AG09319 (cell line): Measurements from ENCODE around the gene UMOD.
"Not testable (repeated sequence)": the region's sequence is repeated elsewhere in the genome, so short reads cannot be mapped to it uniquely, and the experiment has no call there.

Experiments used
- DNase-seq: peaks from one replicate; pipeline ENCODE4 v3.0.0-alpha.2; 2010; ENCODE audit warnings: low read depth; ENCODE audit errors: extremely low read depth
- CTCF ChIP-seq: IDR thresholded peaks from 2 replicates; pipeline ENCODE4 v1.5.1; 2011; ENCODE audit warnings: low read depth, mild to moderate bottlenecking, inconsistent platforms, low read length, moderate library complexity

Gene UMOD

GRCh38 chr16:20329392-20330138, 22.9 kb downstream of the UMOD start:
- no peak for DNase-seq
- no peak for TF ChIP-seq CTCF

GRCh38 chr16:20327444-20328041, 25.0 kb downstream of the UMOD start, which contains the start of gene GP2:
TSS of gene GP2 (minus strand) at chr16:20327513. CDS start at chr16:20326431, 1,082 bp downstream.
- TF ChIP-seq CTCF: no peak
- no peak for DNase-seq

DNA sequence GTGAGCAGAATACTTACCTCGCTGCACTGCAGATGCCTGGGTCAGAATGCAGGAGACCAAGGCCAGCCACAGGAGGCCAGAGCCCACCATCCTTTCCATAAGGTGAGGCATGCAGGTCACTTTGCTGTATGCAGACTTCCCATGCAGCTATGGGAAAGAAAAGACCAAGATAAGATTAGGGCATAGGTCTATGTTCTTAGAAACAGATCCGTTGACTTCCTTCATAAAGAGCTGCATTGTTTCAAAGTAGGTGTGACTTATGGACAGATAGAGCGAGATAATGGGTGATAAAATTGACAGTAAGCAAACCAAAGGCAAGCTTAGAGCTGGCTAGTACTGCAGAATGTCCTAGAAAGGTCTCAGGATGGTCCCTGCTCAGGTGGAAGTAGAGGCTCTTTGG, 26.2 kb downstream of the UMOD start:
- no peak for TF ChIP-seq CTCF
- no peak for DNase-seq

GRCh38 chr16:20325005-20325404, 27.5 kb downstream of the UMOD start:
- DNase-seq: no peak
- no peak for TF ChIP-seq CTCF

- no peak for DNase-seq
- TF ChIP-seq CTCF: no peak
Observed at GRCh38 chr16:20323591-20324117, 28.9 kb downstream of the UMOD start.

DNA sequence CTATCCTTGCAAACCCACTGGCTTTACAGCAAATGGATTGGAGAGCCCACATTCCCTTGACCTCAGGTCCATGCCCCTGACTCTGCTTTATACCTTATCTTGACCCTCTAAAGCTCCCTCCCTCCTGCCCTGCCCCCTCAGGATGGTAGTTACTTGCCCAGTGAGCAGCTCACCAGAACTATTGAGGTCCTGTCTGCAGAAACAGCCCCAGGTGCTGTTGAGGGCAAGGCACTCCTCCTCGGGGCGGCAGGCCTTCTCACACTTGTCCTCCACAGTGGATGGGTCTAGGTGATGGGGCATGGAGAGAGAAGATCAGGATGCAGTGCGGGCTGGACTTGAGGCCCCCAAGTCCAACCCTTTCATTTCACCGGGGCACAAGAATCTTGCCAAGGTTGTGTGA, 29.8 kb downstream of the UMOD start:
- DNase-seq: no peak
- TF ChIP-seq CTCF: no peak

GRCh38 chr16:20321671-20322070, 30.8 kb downstream of the UMOD start:
- no peak for DNase-seq
- TF ChIP-seq CTCF: no peak

GRCh38 chr16:20321051-20321450, 31.5 kb downstream of the UMOD start:
- not testable (repeated sequence) for DNase-seq
